ENCODE data around the gene PYDC1.

The PYDC1 gene

DNA sequence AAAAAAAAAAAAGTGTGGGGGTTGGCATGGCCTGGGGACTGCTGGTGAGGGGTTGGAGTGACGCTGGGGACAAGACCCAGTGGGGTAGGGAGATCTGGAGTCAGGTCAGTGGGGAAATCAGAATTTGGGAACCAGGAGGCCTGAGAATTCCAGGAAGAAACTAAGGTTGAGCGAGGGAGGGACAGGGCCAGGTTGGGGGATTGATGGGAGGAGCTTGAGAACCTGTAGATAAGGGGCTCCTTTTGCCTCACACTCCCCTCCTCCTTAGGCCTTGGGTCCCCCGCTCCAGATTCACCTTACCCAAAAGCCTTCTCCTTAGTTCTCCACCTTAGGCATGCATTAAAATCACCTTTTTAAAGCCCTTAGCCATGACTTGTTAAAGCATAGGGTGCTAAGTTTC lies 8.3 kb upstream of the PYDC1 start:
- Histone ChIP-seq H3K4me3 (no peak overlapping the region), H3K36me3 (no peaks in the 10 kb centered on the region), H3K4me1 (no peaks in the 10 kb centered on the region), H3K27me3 (peaks cover 0 to 15% of the 10 kb centered on the region in 2 donors), H3K27ac (no peak overlapping the region), H3K9me3 (no peaks in the 10 kb centered on the region)
- intact Hi-C loops (cut with DNase I; ENCODE audit: low total_unique reads): no loop called here
- DNase-seq: no peak
- no peak for TF ChIP-seq CTCF (IDR thresholded peaks at IDR 0.05)

DNA sequence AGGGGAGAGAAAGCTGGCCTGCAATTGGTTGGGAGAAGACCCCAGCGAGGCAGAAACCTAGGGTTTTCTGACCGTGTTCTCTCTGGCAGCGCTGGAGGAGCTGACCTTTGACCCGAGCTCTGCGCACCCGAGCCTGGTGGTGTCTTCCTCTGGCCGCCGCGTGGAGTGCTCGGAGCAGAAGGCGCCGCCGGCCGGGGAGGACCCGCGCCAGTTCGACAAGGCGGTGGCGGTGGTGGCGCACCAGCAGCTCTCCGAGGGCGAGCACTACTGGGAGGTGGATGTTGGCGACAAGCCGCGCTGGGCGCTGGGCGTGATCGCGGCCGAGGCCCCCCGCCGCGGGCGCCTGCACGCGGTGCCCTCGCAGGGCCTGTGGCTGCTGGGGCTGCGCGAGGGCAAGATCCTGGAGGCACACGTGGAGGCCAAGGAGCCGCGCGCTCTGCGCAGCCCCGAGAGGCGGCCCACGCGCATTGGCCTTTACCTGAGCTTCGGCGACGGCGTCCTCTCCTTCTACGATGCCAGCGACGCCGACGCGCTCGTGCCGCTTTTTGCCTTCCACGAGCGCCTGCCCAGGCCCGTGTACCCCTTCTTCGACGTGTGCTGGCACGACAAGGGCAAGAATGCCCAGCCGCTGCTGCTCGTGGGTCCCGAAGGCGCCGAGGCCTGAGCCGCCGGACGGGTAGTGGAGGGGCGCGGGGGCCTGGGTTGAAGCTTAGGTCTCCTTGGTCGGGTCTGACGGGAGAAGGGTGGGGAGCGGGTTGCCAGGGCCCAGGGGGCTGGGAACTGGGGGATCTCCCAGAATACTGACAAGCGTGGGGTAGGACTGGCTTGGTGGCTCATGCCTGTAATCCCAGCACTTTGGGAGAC lies 7.4 kb upstream of the PYDC1 start:
- no peak overlapping the region for H3K27ac ChIP-seq
- intact Hi-C loops (cut with DNase I; ENCODE audit: low total_unique reads): no loop called here
- no peaks in the 10 kb centered on the region for H3K4me1 ChIP-seq
- peaks cover 0 to 23% of the 10 kb centered on the region in 2 donors for H3K27me3 ChIP-seq
- no peak for DNase-seq
- TF ChIP-seq CTCF (IDR thresholded peaks at IDR 0.05): no peak
- H3K9me3 ChIP-seq: no peaks in the 10 kb centered on the region
- H3K4me3 ChIP-seq: no peak overlapping the region
- H3K36me3 ChIP-seq: no peaks in the 10 kb centered on the region

GRCh38 chr16:31223044-31223443 lies 6.1 kb upstream of the PYDC1 start:
- Histone ChIP-seq H3K9me3 (no peaks in the 10 kb centered on the region), H3K36me3 (no peaks in the 10 kb centered on the region), H3K4me1 (no peaks in the 10 kb centered on the region), H3K27ac (no peak overlapping the region), H3K27me3 (peaks cover 0 to 36% of the 10 kb centered on the region in 2 donors), H3K4me3 (no peak overlapping the region)
- no peak for TF ChIP-seq CTCF (IDR thresholded peaks at IDR 0.05)
- DNase-seq: no peak
- intact Hi-C loops (cut with DNase I; ENCODE audit: low total_unique reads): no loop called here

DNA sequence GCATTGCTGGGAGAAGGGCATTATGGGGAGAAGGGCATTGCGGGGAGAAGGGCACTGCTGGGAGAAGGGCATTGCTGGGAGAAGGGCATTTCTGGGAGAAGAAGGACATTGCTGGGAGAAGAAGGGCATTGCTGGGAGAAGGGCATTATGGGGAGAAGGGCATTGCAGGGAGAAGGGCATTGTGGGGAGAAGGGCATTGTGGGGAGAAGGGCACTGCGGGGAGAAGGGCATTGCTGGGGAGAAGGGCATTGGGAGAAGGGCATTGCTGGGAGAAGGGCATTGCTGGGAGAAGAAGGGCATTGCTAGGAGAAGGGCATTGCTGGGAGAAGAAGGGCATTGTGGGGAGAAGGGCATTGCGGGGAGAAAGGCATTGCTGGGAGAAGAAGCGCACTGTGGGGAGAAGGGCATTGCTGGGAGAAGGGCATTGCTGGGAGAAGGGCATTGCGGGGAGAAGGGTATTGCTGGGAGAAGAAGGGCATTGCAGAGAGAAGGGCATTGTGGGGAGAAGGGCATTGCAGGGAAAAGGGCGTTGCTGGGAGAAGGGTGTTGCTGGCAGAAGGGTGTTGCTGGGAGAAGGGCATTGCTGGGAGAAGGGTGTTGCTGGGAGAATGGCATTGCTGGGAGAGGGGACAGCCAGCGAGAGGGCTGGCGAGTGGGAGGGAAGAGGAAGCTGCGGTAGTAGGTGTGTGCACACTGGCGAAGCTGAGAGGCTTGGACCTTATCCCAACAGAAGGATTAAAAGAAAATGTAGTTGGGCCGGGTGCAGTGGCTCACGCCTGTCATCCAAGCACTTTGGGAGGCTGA lies 4.6 kb upstream of the PYDC1 start:
- TF ChIP-seq CTCF (IDR thresholded peaks at IDR 0.05): no peak
- Histone ChIP-seq H3K27ac (no peak overlapping the region), H3K36me3 (no peaks in the 10 kb centered on the region), H3K9me3 (no peaks in the 10 kb centered on the region), H3K4me3 (no peak overlapping the region), H3K27me3 (peaks cover 0 to 51% of the 10 kb centered on the region in 2 donors), H3K4me1 (peaks cover 0 to 9% (median 5%) of the 10 kb centered on the region in 4 donors)
- intact Hi-C loops (cut with DNase I; ENCODE audit: low total_unique reads): no loop called here
- DNase-seq: no peak

GRCh38 chr16:31219154-31219741 lies 2.3 kb upstream of the PYDC1 start:
- Histone ChIP-seq H3K36me3 (no peaks in the 10 kb centered on the region), H3K4me1 (peaks cover 0 to 32% (median 26%) of the 10 kb centered on the region in 4 donors), H3K4me3 (no peak overlapping the region), H3K27ac (no peak overlapping the region), H3K9me3 (no peaks in the 10 kb centered on the region), H3K27me3 (peaks cover 0 to 54% of the 10 kb centered on the region in 2 donors)
- DNase-seq: no peak
- no peak for TF ChIP-seq CTCF (IDR thresholded peaks at IDR 0.05)
- intact Hi-C loops (cut with DNase I; ENCODE audit: low total_unique reads): no loop called here

All from tibial artery (tissue), 4 donors.